Erythroblast (primary cell): ENCODE results near the gene RLF.
"Not testable (repeated sequence)": the region's sequence is repeated elsewhere in the genome, so short reads cannot be mapped to it uniquely, and the experiment has no call there.

Source experiments
- DNase-seq, 2 experiments: peaks; one replicate each; lab custom pipeline; 2025; lab: John Stamatoyannopoulos, UW
- GATA1 ChIP-seq: IDR thresholded peaks from 2 replicates; pipeline ENCODE4 v1.6.1; 2011; ENCODE audit warnings: low read depth, mild to moderate bottlenecking, control low read depth, low read length, moderate library complexity
- POLR2A ChIP-seq: IDR thresholded peaks from 2 replicates; pipeline ENCODE4 v1.6.1; 2011; ENCODE audit warnings: mild to moderate bottlenecking, low read length

The RLF gene

GRCh38 chr1:40179496-40180089, 18.4 kb downstream of the RLF start:
- DNase-seq = no peak
- TF ChIP-seq GATA1 = no peak
- TF ChIP-seq POLR2A = no peak

DNA sequence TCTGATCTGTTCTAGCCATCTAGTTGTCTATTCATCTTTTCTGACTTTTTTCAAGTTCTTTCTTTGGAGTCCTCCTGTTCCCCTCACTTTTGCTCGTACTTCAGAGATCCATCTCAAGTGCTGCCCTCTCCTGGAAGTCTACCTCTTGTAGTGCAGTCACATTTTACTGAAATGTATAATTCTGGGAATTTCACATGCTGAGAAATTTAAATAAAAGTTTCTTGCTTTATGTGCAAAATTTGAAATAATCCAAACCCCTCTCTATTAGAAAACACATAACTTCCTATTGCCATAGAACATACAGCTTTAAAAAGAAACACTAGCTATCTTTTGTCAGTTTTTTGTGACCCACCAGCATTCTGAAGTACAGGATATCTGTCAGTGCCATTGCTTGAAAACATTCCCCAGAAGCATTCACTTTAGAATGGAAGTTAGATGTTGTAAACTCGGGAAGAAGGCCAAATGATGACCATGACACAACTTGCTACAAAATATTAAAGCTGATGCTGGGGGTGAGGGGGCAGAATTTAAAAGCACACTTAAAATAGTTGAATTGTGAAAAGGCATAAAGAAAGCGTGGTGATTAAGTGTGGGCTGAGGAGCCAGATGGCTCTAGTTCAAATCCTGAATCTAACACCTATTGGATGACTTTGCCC, 22.0 kb downstream of the RLF start:
- TF ChIP-seq POLR2A (no peak), GATA1 (no peak)
- DNase-seq = peak; percentile 59 to 67

DNA sequence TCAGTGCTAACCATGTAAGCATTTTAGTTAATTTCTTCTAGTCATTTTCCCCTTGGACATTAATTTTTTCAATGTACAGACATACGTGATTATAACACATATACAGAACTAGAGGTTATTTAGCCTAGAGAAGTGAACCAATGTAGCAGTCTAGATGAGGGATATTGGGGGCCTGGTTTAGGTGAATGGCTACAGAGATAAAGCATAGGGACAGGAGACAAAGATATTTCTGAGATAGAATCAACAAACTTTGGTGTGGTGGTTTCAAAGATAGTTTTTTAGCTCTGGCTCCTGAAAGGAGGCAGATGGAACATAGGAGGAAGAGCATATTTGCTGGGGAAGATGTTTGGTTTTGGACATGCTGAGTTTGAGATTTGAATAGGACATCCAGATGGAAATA, 23.0 kb downstream of the RLF start:
- DNase-seq = peak; percentile 16 to 49
- no peak for TF ChIP-seq GATA1
- TF ChIP-seq POLR2A = no peak

DNA sequence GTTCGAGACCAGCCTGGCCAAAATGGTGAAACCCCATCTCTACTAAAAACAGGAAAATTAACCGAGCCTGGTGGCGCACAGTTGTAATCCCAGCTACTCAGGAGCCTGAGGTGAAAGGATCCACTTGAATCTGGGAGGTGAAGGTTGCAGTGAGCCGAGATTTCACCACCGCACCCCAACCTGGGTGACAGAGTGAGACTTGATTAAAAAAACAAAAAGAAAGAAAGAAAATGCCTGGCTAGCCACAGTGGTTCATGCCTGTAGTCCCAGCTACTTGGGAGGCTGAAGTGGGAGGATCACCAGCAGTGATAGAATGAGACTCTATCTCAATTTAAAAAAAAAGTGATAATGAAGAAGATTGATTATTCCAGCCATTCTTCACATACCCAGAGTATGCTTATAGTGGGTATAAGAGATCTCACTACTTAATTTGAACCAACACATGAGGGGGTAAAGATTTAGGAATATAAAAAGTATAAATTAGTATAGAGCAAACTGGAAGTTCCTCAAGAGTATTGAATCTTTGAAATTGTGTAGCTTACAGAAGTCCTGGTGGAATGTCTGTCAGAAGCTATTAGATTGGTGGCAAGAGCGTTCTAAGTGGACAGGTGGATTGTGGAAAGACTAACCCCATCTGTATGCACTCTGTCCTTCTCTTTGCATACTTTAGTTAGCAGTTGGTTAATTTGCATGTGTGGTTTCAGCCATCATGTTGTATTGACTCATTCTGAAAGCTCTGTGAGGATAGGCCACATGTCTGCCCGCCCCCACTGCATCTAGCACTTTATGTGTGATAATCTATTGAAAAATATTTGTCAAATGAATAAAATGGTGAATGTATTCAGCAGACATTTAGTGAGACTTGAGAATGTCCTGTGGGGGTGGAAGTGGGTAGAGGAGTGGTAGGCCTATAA, 25.0 kb downstream of the RLF start:
- no peak for TF ChIP-seq POLR2A
- TF ChIP-seq GATA1 = no peak
- no peak for DNase-seq

DNA sequence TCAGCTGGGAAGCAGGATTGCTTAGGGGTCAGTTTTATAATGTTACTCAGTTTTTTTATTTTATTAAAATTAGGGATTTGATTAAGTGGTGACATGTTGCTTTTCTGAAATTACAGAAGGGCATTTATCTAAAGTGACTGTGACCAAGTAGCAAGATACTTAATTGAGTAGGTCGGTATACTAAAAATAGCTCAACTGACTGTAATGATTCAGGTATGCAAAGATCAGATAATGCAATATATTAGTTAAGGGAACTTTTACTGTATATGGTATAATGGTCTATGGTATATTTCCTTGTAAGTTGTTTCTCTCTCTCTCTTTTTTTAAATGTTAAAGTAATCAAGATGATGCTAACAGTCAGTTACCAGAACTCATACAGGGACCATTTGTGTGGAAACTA, 26.2 kb downstream of the RLF start:
- DNase-seq = no peak
- TF ChIP-seq GATA1 (no peak), POLR2A (no peak)

DNA sequence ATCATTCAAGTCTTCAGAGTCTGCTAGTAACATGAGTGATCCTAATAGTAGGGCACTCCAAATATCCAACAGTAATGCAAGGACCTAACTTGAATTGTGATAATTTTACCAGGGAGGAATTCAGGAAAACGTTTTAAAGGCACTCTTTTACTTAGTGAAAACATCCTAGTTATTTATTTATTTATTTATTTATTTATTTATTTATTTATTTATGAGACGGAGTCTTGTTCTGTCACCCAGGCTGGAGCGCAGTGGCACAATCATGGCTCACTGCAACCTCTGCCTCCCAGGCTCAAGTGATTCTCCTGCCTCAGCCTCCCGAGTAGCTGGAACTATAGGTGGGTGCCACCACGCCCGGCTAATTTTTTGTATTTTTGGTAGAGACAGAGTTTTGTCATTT, 33.5 kb downstream of the RLF start:
- not testable (repeated sequence) for DNase-seq

DNA sequence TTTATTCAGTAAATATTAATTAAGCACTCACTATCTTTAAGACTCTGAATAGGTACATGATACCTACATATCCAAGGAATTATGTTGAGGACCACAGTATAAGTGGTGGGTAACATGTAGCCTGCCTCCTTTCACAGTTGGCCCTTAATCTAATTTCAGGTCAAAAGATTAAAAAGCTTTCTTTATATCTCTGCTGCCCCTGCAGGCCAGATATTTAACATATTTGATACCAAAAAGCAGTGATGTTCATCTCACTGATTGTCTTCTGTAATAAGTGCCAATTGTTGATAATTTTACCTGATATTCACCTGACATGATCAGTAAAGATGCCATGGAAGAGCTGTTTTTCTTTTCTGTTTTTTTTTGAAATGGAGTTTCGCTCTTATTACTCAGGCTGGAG, 36.5 kb downstream of the RLF start:
- peak in 1 of 2 experiments; percentile 12 for DNase-seq
- TF ChIP-seq GATA1 (no peak), POLR2A (no peak)

DNA sequence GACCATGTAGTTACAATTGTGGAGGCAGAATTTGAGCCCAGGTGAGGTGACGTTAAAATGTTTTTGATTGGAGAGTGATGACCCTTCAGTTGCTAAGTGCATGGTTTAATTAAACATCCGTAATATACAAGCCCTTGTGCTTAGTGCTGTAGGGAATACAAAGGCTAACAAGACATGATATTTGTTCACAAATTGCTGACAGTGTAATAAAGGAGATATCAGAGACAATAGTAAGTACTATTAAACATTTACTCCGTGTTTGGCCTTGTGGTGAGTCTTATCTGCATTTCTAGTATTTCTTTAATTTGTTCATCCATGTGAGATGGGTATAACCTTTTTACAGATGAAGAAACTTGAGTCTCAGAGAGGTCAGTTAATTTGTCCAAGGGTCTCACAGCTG, 37.9 kb downstream of the RLF start:
- no peak for DNase-seq
- TF ChIP-seq POLR2A (no peak), GATA1 (no peak)

DNA sequence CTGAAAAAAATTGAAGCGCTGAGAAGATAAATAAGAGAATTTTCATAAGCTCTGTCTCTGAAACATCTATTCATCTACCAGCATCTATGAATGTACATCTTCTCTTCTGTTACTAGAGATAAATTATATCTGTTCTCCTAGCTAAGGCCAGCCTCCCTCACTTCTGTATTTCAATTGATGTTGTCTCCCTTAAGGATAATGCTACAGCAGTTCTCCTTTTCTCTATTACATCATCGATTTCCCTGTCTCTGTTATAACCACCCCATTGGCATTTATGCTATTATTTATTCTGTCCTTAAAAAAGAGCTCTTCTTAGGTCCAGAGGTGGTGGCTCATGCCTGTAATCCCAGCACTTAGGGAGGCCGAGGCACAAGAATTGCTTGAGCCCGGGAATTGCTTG, 43.7 kb downstream of the RLF start:
- TF ChIP-seq GATA1 (no peak), POLR2A (no peak)
- DNase-seq = peak in 1 of 2 experiments; percentile 14

DNA sequence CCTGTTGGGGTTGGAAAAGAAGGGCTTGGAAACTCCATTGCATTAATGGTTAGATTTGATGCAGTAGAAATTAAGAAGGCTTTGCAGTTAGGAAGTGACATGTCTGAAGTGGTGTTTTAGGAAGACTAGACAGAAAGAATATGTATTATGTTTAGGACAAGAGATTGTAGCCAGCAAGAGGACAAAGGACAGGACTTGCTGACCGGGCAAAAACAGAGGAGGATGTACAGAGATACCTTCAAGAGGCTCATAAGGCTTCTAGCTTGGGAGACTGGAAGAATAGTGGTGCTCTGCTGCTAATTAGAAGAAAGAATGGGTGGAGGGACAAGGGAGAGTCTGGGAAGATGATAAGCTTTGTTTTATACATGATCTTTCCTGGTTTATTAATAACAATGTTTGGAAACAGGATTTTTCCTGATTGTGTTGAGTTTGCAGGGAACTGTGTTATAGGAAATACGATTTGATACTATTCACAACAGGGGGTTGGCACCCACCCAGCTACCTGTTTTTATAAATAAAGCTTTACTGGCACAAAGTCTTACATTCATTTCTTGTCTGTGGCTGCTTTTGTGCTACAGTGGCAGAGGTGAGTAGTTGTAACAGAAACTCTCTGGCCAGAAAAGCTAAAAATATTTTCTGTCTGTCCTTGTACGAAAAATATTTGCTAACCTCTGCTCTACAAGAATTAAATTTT, 49.5 kb downstream of the RLF start:
- TF ChIP-seq POLR2A (no peak), GATA1 (no peak)
- DNase-seq = no peak

DNA sequence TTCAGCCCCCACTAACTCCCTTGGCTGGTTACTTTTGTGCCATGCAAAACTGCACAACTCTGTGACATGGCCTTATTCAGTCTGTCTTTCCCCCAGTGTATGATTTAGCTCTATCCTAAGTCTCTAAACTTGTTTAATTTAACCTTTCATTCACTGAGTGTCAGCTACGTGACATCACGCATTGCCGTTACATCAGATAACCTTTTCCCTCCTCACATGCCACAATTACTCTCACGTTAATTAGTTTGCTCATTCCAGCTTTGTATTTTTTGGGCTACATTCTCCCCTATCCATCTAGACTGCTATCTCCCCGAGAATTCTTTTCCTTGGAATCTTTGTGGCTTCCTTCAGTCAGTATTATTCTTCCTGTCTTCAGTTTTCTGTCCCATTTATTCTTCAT, 57.1 kb downstream of the RLF start:
- DNase-seq = peak; percentile 13 to 36
- TF ChIP-seq POLR2A (no peak), GATA1 (no peak)

GRCh38 chr1:40221471-40221905, 60.3 kb downstream of the RLF start:
- DNase-seq = not testable (repeated sequence)

- TF ChIP-seq POLR2A = no peak
- TF ChIP-seq GATA1 = peak; percentile 41
- DNase-seq = peak; percentile 76 to 87
Measured at GRCh38 chr1:40221977-40222772, 61.0 kb downstream of the RLF start.

- no peak for TF ChIP-seq GATA1
- TF ChIP-seq POLR2A = no peak
- DNase-seq = no peak
Measured at GRCh38 chr1:40224040-40224439, 62.9 kb downstream of the RLF start.

- no peak for DNase-seq
- no peak for TF ChIP-seq POLR2A
- TF ChIP-seq GATA1 = no peak
Measured at GRCh38 chr1:40226192-40226591, 65.0 kb downstream of the RLF start.
